HepG2 (cell line): ENCODE results near the gene MPST. TPM values are rescaled to one million over a fixed set of nuclear protein-coding genes. Genes with fewer than 3 reads are reported as not detected.

Source experiments
- ATF7-NPFF ChIP-seq: sonication (generic); formaldehyde crosslinking; IDR thresholded peaks from 2 replicates; pipeline ENCODE4 v1.8.1; 2023; ENCODE audit warnings: mild to moderate bottlenecking, low read depth, missing genetic modification reagents, moderate library complexity
- BCL6 ChIP-seq: IDR thresholded peaks from 2 replicates; pipeline ENCODE4 v1.6.1; 2016; ENCODE audit warnings: missing genetic modification reagents, missing compliant biosample characterization
- EEA1 ChIP-seq: sonication (generic); formaldehyde crosslinking; IDR thresholded peaks from 2 replicates; pipeline ENCODE4 v1.5.1; 2020; ENCODE audit warnings: mild to moderate bottlenecking, missing genetic modification reagents, borderline replicate concordance
- FOXO1 ChIP-seq: sonication (generic); formaldehyde crosslinking; IDR thresholded peaks from 2 replicates; pipeline ENCODE4 v1.4.0; 2020; ENCODE audit warnings: missing genetic modification reagents
- HOXA5 ChIP-seq: sonication (generic); formaldehyde crosslinking; IDR thresholded peaks from 2 replicates; pipeline ENCODE4 v1.4.0; 2020; ENCODE audit warnings: missing genetic modification reagents
- IRF2 ChIP-seq: IDR thresholded peaks from 2 replicates; pipeline ENCODE4 v1.6.1; 2018; ENCODE audit warnings: missing genetic modification reagents, missing compliant biosample characterization
- IRX3 ChIP-seq: sonication (generic); formaldehyde crosslinking; IDR thresholded peaks from 2 replicates; pipeline ENCODE4 v1.8.1; 2023; ENCODE audit warnings: mild to moderate bottlenecking, low read depth, missing genetic modification reagents, borderline replicate concordance
- JARID2 ChIP-seq: sonication (generic); formaldehyde crosslinking; IDR thresholded peaks from 2 replicates; pipeline ENCODE4 v1.8.1; 2023; ENCODE audit warnings: missing genetic modification reagents, inconsistent platforms; ENCODE audit not compliant: insufficient replicate concordance
- MAFF ChIP-seq: IDR thresholded peaks from 2 replicates; pipeline ENCODE4 v1.6.1; 2011; ENCODE audit warnings: low read depth, low read length, improper control_type of control experiment
- MAX ChIP-seq: IDR thresholded peaks from 2 replicates; pipeline ENCODE4 v1.6.1; 2012; ENCODE audit warnings: inconsistent platforms
- NFATC3 ChIP-seq: sonication (generic); formaldehyde crosslinking; IDR thresholded peaks from 2 replicates; pipeline ENCODE4 v1.5.1; 2020; ENCODE audit warnings: mild to moderate bottlenecking, missing genetic modification reagents
- NKX3-1 ChIP-seq: sonication (generic); formaldehyde crosslinking; IDR thresholded peaks from 2 replicates; pipeline ENCODE4 v1.5.0; 2020; ENCODE audit warnings: missing genetic modification reagents
- PAXIP1 ChIP-seq: sonication (generic); formaldehyde crosslinking; conservative IDR thresholded peaks from 2 replicates; pipeline ENCODE4 v1.4.0; 2020; ENCODE audit warnings: mild to moderate bottlenecking, missing genetic modification reagents, moderate library complexity
- POLR2G ChIP-seq: fragments of 200-400 bp; formaldehyde crosslinking; IDR thresholded peaks from 2 replicates; pipeline ENCODE4 v1.6.1; 2018; ENCODE audit warnings: mild to moderate bottlenecking, low read depth, low read length, moderate library complexity
- ZNF18 ChIP-seq: sonication (generic); formaldehyde crosslinking; IDR thresholded peaks from 2 replicates; pipeline ENCODE4 v1.8.0; 2022; ENCODE audit warnings: mild to moderate bottlenecking, missing genetic modification reagents; ENCODE audit not compliant: insufficient replicate concordance
- ZNF24 ChIP-seq: fragments of 450-650 bp; IDR thresholded peaks from 2 replicates; pipeline ENCODE4 v1.6.1; 2017; ENCODE audit warnings: antibody characterized with exemption, mild to moderate bottlenecking
- ZNF431 ChIP-seq: sonication (generic); formaldehyde crosslinking; IDR thresholded peaks from 2 replicates; pipeline ENCODE4 v1.9.0; 2022; ENCODE audit warnings: missing genetic modification reagents, low read depth, mild to moderate bottlenecking, borderline replicate concordance
- ZNF558 ChIP-seq: sonication (generic); formaldehyde crosslinking; IDR thresholded peaks from 2 replicates; pipeline ENCODE4 v1.9.0; 2022; ENCODE audit warnings: mild to moderate bottlenecking, missing genetic modification reagents, borderline replicate concordance
- polyA plus RNA-seq, 8 experiments: library from polyadenylated mRNA; depleted of rRNA in 3 of 8; stranded (reverse) in 7 of 8; unstranded in 1 of 8; fragments of >200 nt; fragmentation: Illumina TruSeq in 4 of 8; extraction: Trizol in 4 of 8; gene quantifications; 2 replicates each; pipeline versions ENCODE4 v1.2.1 to v1.2.3, GENCODE V29; 2011 to 2016; ENCODE audit warnings: low read depth in 4 of 8, missing spikeins in 1 of 8, mixed read lengths in 1 of 8; ENCODE audit not compliant: insufficient read depth in 1 of 8
- total RNA-seq, 5 experiments: library from RNA; depleted of rRNA; stranded (reverse); fragments of >200 nt; fragmentation: Illumina TruSeq; extraction: Trizol; gene quantifications; 2 replicates each; pipeline ENCODE4 v1.2.3, GENCODE V29; 2016; ENCODE audit warnings: low read depth in 1 of 5
- TF ChIP-seq, protein P1 (sequence below): sonication (generic); formaldehyde crosslinking; IDR thresholded peaks from 2 replicates; pipeline ENCODE4 v1.4.0; 2020; ENCODE audit warnings: mild to moderate bottlenecking, missing genetic modification reagents, borderline replicate concordance
- TF ChIP-seq, protein P2 (sequence below): sonication (generic); formaldehyde crosslinking; conservative IDR thresholded peaks from 2 replicates; pipeline ENCODE4 v1.4.0; 2020; ENCODE audit warnings: missing genetic modification reagents
- TF ChIP-seq, protein P3 (sequence below): sonication (generic); formaldehyde crosslinking; IDR thresholded peaks from 2 replicates; pipeline ENCODE4 v1.8.0; 2022; ENCODE audit warnings: missing genetic modification reagents, low read depth, mild to moderate bottlenecking, borderline replicate concordance

The MPST gene
- total and polyA plus RNA-seq, 2 of the 13 experiments (the other 11 are each of a cell fraction or from before 2014, with no cell fraction given), result 133 to 141 TPM

- TF ChIP-seq IRF2 (CRISPR knock-in tag) (no peak; the same call in 1 of the 2 replicates), MAFF (peak; percentile 11; the same call in 1 of the 2 replicates), ZNF24 (no peak), ZNF431 (CRISPR knock-in tag) (no peak), PAXIP1 (CRISPR knock-in tag) (0 out of 2 replicates have a peak, but pooled peaks have one; percentile 13), IRX3 (CRISPR knock-in tag) (no peak), ZNF558 (CRISPR knock-in tag) (no peak), MAX (peak; percentile 6; the same call in 1 of the 2 replicates), EEA1 (CRISPR knock-in tag) (no peak), JARID2 (CRISPR knock-in tag) (no peak), NFATC3 (CRISPR knock-in tag) (no peak), ZNF18 (CRISPR knock-in tag) (peak; percentile 1), NKX3-1 (CRISPR knock-in tag) (0 out of 2 replicates have a peak, but pooled peaks have one; percentile 7), FOXO1 (0 out of 2 replicates have a peak, but pooled peaks have one; percentile 2), BCL6 (CRISPR knock-in tag) (peak; percentile 6; the same call in 1 of the 2 replicates), POLR2G (peak; percentile 48), HOXA5 (CRISPR knock-in tag) (peak; percentile 66; the same call in 1 of the 2 replicates), ATF7-NPFF (CRISPR knock-in tag) (0 out of 2 replicates have a peak, but pooled peaks have one; percentile 12)
- TF ChIP-seq, protein P1, sequence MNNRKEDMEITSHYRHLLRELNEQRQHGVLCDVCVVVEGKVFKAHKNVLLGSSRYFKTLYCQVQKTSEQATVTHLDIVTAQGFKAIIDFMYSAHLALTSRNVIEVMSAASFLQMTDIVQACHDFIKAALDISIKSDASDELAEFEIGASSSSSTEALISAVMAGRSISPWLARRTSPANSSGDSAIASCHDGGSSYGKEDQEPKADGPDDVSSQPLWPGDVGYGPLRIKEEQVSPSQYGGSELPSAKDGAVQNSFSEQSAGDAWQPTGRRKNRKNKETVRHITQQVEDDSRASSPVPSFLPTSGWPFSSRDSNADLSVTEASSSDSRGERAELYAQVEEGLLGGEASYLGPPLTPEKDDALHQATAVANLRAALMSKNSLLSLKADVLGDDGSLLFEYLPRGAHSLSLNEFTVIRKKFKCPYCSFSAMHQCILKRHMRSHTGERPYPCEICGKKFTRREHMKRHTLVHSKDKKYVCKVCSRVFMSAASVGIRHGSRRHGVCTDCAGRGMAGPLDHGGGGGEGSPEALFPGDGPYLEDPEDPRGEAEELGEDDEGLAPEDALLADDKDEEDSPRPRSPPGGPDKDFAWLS (CRISPR knock-in tag), result no peak
- TF ChIP-seq, protein P2, sequence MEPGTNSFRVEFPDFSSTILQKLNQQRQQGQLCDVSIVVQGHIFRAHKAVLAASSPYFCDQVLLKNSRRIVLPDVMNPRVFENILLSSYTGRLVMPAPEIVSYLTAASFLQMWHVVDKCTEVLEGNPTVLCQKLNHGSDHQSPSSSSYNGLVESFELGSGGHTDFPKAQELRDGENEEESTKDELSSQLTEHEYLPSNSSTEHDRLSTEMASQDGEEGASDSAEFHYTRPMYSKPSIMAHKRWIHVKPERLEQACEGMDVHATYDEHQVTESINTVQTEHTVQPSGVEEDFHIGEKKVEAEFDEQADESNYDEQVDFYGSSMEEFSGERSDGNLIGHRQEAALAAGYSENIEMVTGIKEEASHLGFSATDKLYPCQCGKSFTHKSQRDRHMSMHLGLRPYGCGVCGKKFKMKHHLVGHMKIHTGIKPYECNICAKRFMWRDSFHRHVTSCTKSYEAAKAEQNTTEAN, result 0 out of 2 replicates have a peak, but pooled peaks have one; percentile 22
- TF ChIP-seq, protein P3, sequence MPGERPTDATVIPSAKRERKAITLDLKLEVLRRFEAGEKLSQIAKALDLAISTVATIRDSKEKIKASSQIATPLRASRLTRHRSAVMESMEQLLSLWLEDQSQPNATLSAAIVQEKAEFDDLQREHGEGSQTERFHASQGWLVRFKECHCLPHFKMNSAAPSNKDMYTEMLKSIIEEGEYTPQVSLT (CRISPR knock-in tag), result no peak
Observed at GRCh38 chr22:37032134-37032534, 12.6 kb downstream of the MPST start (continued).
